IPS-18a (cell line): ENCODE data around the gene SYTL2.

ENCODE experiments used
- H3K27ac ChIP-seq: one replicate; pipeline ENCODE4 v1.5.1; 2013; ENCODE audit warnings: low read length
- H3K27me3 ChIP-seq: one replicate; pipeline ENCODE4 v1.6.1; 2013; ENCODE audit warnings: mild to moderate bottlenecking, low read length; ENCODE audit not compliant: control insufficient read depth, insufficient read depth
- H3K36me3 ChIP-seq: one replicate; pipeline ENCODE4 v1.6.1; 2013; ENCODE audit warnings: low read depth, low read length; ENCODE audit not compliant: control insufficient read depth
- H3K4me1 ChIP-seq: one replicate; pipeline ENCODE4 v1.6.1; 2013; ENCODE audit warnings: low read depth, low read length; ENCODE audit not compliant: control insufficient read depth
- H3K4me3 ChIP-seq: one replicate; pipeline ENCODE4 v1.5.1; 2013; ENCODE audit warnings: low read length
- H3K9ac ChIP-seq: one replicate; pipeline ENCODE4 v1.6.1; 2013; ENCODE audit warnings: mild to moderate bottlenecking, low read length, moderate library complexity
- H3K9me3 ChIP-seq: one replicate; pipeline ENCODE4 v1.6.1; 2013; ENCODE audit warnings: low read depth, low read length; ENCODE audit not compliant: control insufficient read depth

SYTL2 gene

DNA sequence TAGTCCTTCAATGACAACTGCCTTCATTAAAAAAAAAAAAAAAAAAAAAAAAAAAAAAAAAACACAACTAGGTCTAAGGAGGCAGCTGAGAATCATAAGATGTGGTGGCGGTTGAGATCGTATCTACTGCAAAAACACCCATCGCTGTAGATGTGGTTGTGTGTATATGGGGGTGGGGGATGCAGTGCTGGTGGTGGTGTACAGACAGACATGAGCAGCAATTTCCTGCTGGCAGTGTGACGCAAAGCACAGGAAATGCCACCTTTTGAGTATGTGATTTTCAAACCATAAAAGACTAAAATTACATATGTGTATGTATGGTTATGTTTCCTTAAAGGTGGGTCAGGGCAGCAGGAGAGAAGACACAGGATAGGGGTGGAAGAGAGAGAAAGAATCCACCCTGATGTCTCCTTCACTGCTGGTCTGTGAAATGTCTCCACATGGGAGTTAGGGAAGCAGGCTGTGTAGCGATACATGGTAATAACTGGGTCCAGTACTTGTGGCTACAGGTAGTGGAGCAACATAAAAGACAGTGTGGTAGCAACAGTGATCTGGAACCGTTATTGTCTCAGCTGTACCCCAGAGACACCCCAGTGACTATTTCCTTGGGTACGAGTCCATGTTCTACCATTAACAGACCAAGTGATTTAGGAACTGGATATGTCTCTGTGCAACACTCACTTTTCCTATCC, 57.9 kb downstream of the SYTL2 start:
- Histone ChIP-seq H3K9me3 (no peaks in the 10 kb centered on the region), H3K36me3 (no peaks in the 10 kb centered on the region), H3K27ac (no peak overlapping the region), H3K4me1 (peaks cover 16% of the 10 kb centered on the region), H3K4me3 (no peak overlapping the region), H3K9ac (no peak overlapping the region), H3K27me3 (no peaks in the 10 kb centered on the region)

GRCh38 chr11:85752201-85752889, 58.6 kb downstream of the SYTL2 start:
- H3K4me1 ChIP-seq = peaks cover 16% of the 10 kb centered on the region
- no peak overlapping the region for H3K4me3 ChIP-seq
- H3K9ac ChIP-seq = no peak overlapping the region
- H3K36me3 ChIP-seq = no peaks in the 10 kb centered on the region
- H3K9me3 ChIP-seq = no peaks in the 10 kb centered on the region
- no peak overlapping the region for H3K27ac ChIP-seq
- H3K27me3 ChIP-seq = no peaks in the 10 kb centered on the region

DNA sequence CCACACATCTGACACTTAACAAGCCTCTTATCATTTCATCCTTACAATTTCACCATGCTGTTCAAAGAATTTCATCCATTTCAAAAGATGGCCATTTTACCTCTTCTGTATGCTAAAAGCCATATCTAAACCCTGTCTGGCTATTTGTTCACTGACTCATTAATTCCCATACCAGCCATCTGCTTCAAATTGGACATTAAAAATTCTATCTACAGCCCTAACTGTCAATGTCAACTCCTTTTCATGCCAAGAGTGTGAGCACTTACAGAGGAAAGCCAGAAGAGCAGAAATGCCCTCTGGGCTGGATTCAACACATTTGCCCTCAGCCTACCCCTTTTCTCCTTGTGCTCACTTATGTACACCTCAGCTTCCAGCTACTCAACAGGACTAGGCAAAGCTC, 59.2 kb downstream of the SYTL2 start:
- no peak overlapping the region for H3K27ac ChIP-seq
- H3K9ac ChIP-seq = no peak overlapping the region
- no peaks in the 10 kb centered on the region for H3K27me3 ChIP-seq
- H3K9me3 ChIP-seq = no peaks in the 10 kb centered on the region
- H3K4me1 ChIP-seq = peaks cover 16% of the 10 kb centered on the region
- no peaks in the 10 kb centered on the region for H3K36me3 ChIP-seq
- no peak overlapping the region for H3K4me3 ChIP-seq

- Histone ChIP-seq H3K4me1 (peaks cover 16% of the 10 kb centered on the region), H3K36me3 (no peaks in the 10 kb centered on the region)
Measured at GRCh38 chr11:85750646-85751045, 60.3 kb downstream of the SYTL2 start.

GRCh38 chr11:85749884-85750283, 61.1 kb downstream of the SYTL2 start:
- Histone ChIP-seq H3K4me1 (peaks cover 16% of the 10 kb centered on the region), H3K27me3 (no peaks in the 10 kb centered on the region), H3K27ac (no peak overlapping the region), H3K4me3 (no peak overlapping the region), H3K9ac (no peak overlapping the region), H3K36me3 (no peaks in the 10 kb centered on the region), H3K9me3 (no peaks in the 10 kb centered on the region)

More at GRCh38 chr11:85750646-85751045, 60.3 kb downstream of the SYTL2 start:
- Histone ChIP-seq H3K27ac (no peak overlapping the region), H3K27me3 (no peaks in the 10 kb centered on the region), H3K9ac (no peak overlapping the region), H3K4me3 (no peak overlapping the region), H3K9me3 (no peaks in the 10 kb centered on the region)

DNA sequence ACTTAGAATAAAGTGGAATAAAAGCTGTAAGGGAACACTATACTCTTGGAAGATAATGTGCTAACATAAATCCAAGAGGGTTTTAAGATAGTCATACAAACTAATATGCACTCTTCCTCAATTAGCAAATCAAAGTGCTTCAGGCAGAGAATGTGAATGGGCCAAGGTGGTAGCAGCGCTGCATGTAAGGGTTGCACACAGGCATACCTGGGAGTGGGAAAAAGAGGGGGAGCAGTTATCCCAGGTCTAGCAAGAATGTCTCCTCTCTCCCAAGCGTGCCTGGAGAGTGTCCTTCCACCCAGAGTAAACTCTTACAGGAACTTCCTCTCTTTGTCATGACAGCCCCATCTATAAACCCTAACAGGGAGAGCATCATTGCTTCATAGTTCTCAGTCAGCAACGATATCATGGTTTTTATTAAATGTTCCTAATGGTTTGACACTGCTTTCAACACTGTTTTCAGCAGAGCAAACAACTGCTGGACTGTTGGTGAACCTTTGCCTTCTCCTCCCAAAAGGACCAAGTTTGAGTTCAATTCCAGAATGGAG, 61.6 kb downstream of the SYTL2 start:
- Histone ChIP-seq H3K4me1 (peaks cover 16% of the 10 kb centered on the region), H3K9ac (no peak overlapping the region), H3K36me3 (no peaks in the 10 kb centered on the region), H3K4me3 (no peak overlapping the region), H3K27me3 (no peaks in the 10 kb centered on the region), H3K9me3 (no peaks in the 10 kb centered on the region), H3K27ac (no peak overlapping the region)

DNA sequence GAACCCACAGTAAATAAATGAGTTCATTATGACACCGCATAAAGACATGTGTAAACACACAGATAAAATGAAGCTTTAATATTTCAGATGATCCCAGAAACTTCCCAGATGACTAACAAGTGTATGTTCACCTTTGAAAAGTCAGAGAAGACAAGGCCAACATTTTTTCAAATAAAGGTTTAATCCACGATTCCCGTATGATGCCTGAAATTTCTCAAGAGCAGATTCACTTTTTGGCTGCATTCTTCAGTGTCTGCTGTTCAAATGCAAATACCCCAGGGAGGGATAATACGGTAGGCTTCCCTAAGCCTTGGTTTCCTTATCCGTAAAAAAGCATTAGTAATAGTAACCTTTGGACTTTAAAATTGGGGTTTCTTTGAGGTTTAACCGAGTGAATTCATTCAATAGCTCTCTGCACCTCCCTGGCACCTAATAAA, 62.5 kb downstream of the SYTL2 start:
- Histone ChIP-seq H3K36me3 (no peaks in the 10 kb centered on the region), H3K4me3 (no peak overlapping the region), H3K9ac (no peak overlapping the region), H3K27ac (no peak overlapping the region), H3K9me3 (no peaks in the 10 kb centered on the region), H3K4me1 (peaks cover 16% of the 10 kb centered on the region), H3K27me3 (no peaks in the 10 kb centered on the region)

- no peak overlapping the region for H3K4me3 ChIP-seq
- H3K9ac ChIP-seq = no peak overlapping the region
- peaks cover 18% of the 10 kb centered on the region for H3K4me1 ChIP-seq
- no peaks in the 10 kb centered on the region for H3K9me3 ChIP-seq
- H3K27me3 ChIP-seq = no peaks in the 10 kb centered on the region
- no peak overlapping the region for H3K27ac ChIP-seq
- H3K36me3 ChIP-seq = no peaks in the 10 kb centered on the region
Measured at GRCh38 chr11:85746670-85747069, 64.3 kb downstream of the SYTL2 start.

DNA sequence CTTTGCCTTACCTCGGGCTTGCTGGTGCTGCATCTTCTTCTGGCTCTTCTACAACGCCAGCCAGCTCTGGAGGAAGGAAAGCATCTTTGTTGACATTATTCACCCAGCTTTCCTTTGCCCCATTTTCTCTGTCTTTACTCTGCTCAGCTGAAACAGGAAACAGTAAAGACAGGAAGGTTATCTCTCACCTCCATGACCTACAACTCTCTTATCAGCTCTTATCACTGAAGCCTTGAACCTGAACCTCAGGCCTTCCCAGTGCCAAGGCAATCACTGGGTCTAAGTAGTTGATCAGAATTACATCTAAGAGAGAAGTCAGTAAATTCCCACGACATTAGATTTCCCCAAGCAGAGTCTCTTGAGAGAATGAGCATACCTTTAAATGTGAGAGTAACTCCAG, 65.3 kb downstream of the SYTL2 start:
- peaks cover 18% of the 10 kb centered on the region for H3K4me1 ChIP-seq
- H3K4me3 ChIP-seq = no peak overlapping the region
- no peaks in the 10 kb centered on the region for H3K9me3 ChIP-seq
- H3K36me3 ChIP-seq = no peaks in the 10 kb centered on the region
- no peaks in the 10 kb centered on the region for H3K27me3 ChIP-seq
- no peak overlapping the region for H3K9ac ChIP-seq
- no peak overlapping the region for H3K27ac ChIP-seq

GRCh38 chr11:85742873-85743275, 68.1 kb downstream of the SYTL2 start:
- Histone ChIP-seq H3K27me3 (no peaks in the 10 kb centered on the region), H3K9me3 (no peaks in the 10 kb centered on the region), H3K27ac (no peak overlapping the region), H3K9ac (no peak overlapping the region), H3K4me3 (no peak overlapping the region), H3K36me3 (no peaks in the 10 kb centered on the region), H3K4me1 (peaks cover 3% of the 10 kb centered on the region)

GRCh38 chr11:85742348-85742747, 68.6 kb downstream of the SYTL2 start:
- Histone ChIP-seq H3K27ac (no peak overlapping the region), H3K9me3 (no peaks in the 10 kb centered on the region), H3K9ac (no peak overlapping the region), H3K27me3 (no peaks in the 10 kb centered on the region), H3K36me3 (no peaks in the 10 kb centered on the region), H3K4me1 (peaks cover 3% of the 10 kb centered on the region), H3K4me3 (no peak overlapping the region)
